Activated CD4-positive, alpha-beta T cell treated with anti-CD3 and anti-CD28 coated beads for 4 hours (primary cell): ENCODE measurements around the gene MIPOL1.
A peak's percentile ranks its signal among the peaks of the same experiment; 100 is the strongest.

Experiments used
- DNase-seq, 2 donors: peaks; one replicate each; pipeline ENCODE4 v3.0.0-alpha.2; 2020

MIPOL1 gene

GRCh38 chr14:37589715-37590427, 392.1 kb downstream of the MIPOL1 start:
- DNase-seq, result no peak

GRCh38 chr14:37590428-37591139, 392.8 kb downstream of the MIPOL1 start:
- DNase-seq, result no peak

GRCh38 chr14:37591311-37591940, 393.7 kb downstream of the MIPOL1 start:
- no peak for DNase-seq

- no peak for DNase-seq
Measured at GRCh38 chr14:37591941-37592481, 394.3 kb downstream of the MIPOL1 start.

- DNase-seq, result no peak
Measured at GRCh38 chr14:37592482-37593408, 395.0 kb downstream of the MIPOL1 start.

- no peak for DNase-seq
Measured at GRCh38 chr14:37593511-37594237, 395.9 kb downstream of the MIPOL1 start.

GRCh38 chr14:37594238-37594970, 396.7 kb downstream of the MIPOL1 start:
- no peak for DNase-seq

- DNase-seq, result no peak
Measured at GRCh38 chr14:37594971-37595808, 397.5 kb downstream of the MIPOL1 start, which contains the start of the genes FOXA1 and TTC6. Gene FOXA1 (minus strand): TSS chr14:37595249. CDS start chr14:37594972, 277 bp downstream. Gene TTC6 (plus strand): TSS chr14:37595629. CDS start chr14:37622065, 26,436 bp downstream.

- DNase-seq, result peak; percentile 47 to 54
Measured at GRCh38 chr14:37595809-37596621, 398.3 kb downstream of the MIPOL1 start.

GRCh38 chr14:37596790-37597472, 399.2 kb downstream of the MIPOL1 start:
- DNase-seq, result no peak

GRCh38 chr14:37597538-37597913, 399.8 kb downstream of the MIPOL1 start:
- no peak for DNase-seq

GRCh38 chr14:37597914-37598746, 400.4 kb downstream of the MIPOL1 start:
- no peak for DNase-seq

GRCh38 chr14:37598747-37599506, 401.2 kb downstream of the MIPOL1 start:
- DNase-seq, result no peak

GRCh38 chr14:37599507-37600368, 402.0 kb downstream of the MIPOL1 start:
- no peak for DNase-seq

GRCh38 chr14:37600880-37601741, 403.4 kb downstream of the MIPOL1 start:
- DNase-seq, result no peak
